Neural cell (in vitro differentiated cells): ENCODE data around the gene USP2. TPM values are rescaled to one million over a fixed set of nuclear protein-coding genes. Genes with fewer than 3 reads are reported as not detected.
A peak's percentile ranks its signal among the peaks of the same experiment; 100 is the strongest.

ENCODE experiments used
- H2AFZ ChIP-seq: fragments of 200-600, 300-800 bp; sonication (generic), shearing (Covaris generic); 2 replicates; pipeline ENCODE4 v1.6.0; 2014; ENCODE audit warnings: low read depth, mild to moderate bottlenecking, antibody characterized with exemption, low read length, moderate library complexity
- H3F3A ChIP-seq: fragments of 200-600 bp; shearing (Covaris generic); 2 replicates; pipeline ENCODE4 v1.6.1; 2016; ENCODE audit warnings: mild to moderate bottlenecking, moderate library complexity, mixed read lengths, antibody characterized with exemption, low read length; ENCODE audit not compliant: insufficient read depth, poor library complexity, severe bottlenecking
- H3K27ac ChIP-seq: fragments of 200-600, 300-800 bp; sonication (generic), shearing (Covaris generic); 2 replicates; pipeline ENCODE4 v1.5.1; 2014; ENCODE audit warnings: mild to moderate bottlenecking, low read length, moderate library complexity
- H3K27me3 ChIP-seq: fragments of 300-800, 200-600 bp; sonication (generic), shearing (Covaris generic); 2 replicates; pipeline ENCODE4 v1.6.0; 2014; ENCODE audit warnings: mild to moderate bottlenecking, low read depth, low read length, moderate library complexity; ENCODE audit not compliant: insufficient read depth
- H3K36me3 ChIP-seq: fragments of 300-800, 200-600 bp; sonication (generic), shearing (Covaris generic); 2 replicates; pipeline ENCODE4 v1.5.1; 2014; ENCODE audit warnings: mild to moderate bottlenecking, antibody characterized with exemption, low read length, moderate library complexity; ENCODE audit not compliant: insufficient read depth
- H3K4me2 ChIP-seq: fragments of 300-800, 200-600 bp; sonication (generic), shearing (Covaris generic); 2 replicates; pipeline ENCODE4 v1.6.0; 2014; ENCODE audit warnings: mild to moderate bottlenecking, low read length
- H3K4me3 ChIP-seq: fragments of 300-800, 200-600 bp; sonication (generic), shearing (Covaris generic); 2 replicates; pipeline ENCODE4 v1.5.1; 2014; ENCODE audit warnings: mild to moderate bottlenecking, low read length, moderate library complexity
- H3K79me2 ChIP-seq: fragments of 200-600 bp; shearing (Covaris generic); replicated peaks from 2 replicates; pipeline ENCODE4 v1.6.0; 2014; ENCODE audit warnings: mild to moderate bottlenecking, low read length, moderate library complexity; ENCODE audit not compliant: insufficient read depth
- H3K9ac ChIP-seq: fragments of 300-800, 200-600 bp; sonication (generic), shearing (Covaris generic); 2 replicates; pipeline ENCODE4 v1.6.1; 2016; ENCODE audit warnings: mild to moderate bottlenecking, low read length, mixed read lengths
- H3K9me2 ChIP-seq: fragments of 200-600 bp; shearing (Covaris generic); 2 replicates; pipeline ENCODE4 v1.6.1; 2016; ENCODE audit warnings: mild to moderate bottlenecking, low read length, mixed read lengths; ENCODE audit not compliant: insufficient read depth
- H3K9me3 ChIP-seq: fragments of 200-600, 300-800 bp; sonication (generic), shearing (Covaris generic); 2 replicates; pipeline ENCODE4 v1.6.1; 2016; ENCODE audit warnings: mild to moderate bottlenecking, mixed run types, low read length, moderate library complexity, mixed read lengths
- H4K20me1 ChIP-seq: fragments of 200-600 bp; shearing (Covaris generic); 2 replicates; pipeline ENCODE4 v1.6.1; 2016; ENCODE audit warnings: mild to moderate bottlenecking, mixed run types; ENCODE audit not compliant: insufficient read depth
- EP300 ChIP-seq: fragments of 450-650 bp; conservative IDR thresholded peaks from 2 replicates; pipeline ENCODE4 v1.6.1; 2014; ENCODE audit warnings: antibody characterized with exemption, mild to moderate bottlenecking, moderate library complexity; ENCODE audit not compliant: poor library complexity, severe bottlenecking
- EZH2 ChIP-seq: fragments of 200-600, 300-800 bp; shearing (Covaris generic), sonication (generic); IDR thresholded peaks from 2 replicates; pipeline ENCODE4 v1.6.1; 2014; ENCODE audit warnings: antibody characterized with exemption, low read length, borderline replicate concordance, mild to moderate bottlenecking; ENCODE audit not compliant: insufficient read depth, poor library complexity, severe bottlenecking
- MXI1 ChIP-seq: fragments of 450-650 bp; conservative IDR thresholded peaks from 2 replicates; pipeline ENCODE4 v1.6.1; 2014; ENCODE audit warnings: antibody characterized with exemption, mild to moderate bottlenecking; ENCODE audit not compliant: poor library complexity, severe bottlenecking
- POLR2AphosphoS5 ChIP-seq: IDR thresholded peaks from 2 replicates; pipeline ENCODE4 v1.6.1; 2012
- RAD21 ChIP-seq: fragments of 450-650 bp; conservative IDR thresholded peaks from 2 replicates; pipeline ENCODE4 v1.6.1; 2014; ENCODE audit warnings: antibody characterized with exemption, mild to moderate bottlenecking, moderate library complexity
- SMC3 ChIP-seq: fragments of 450-650 bp; conservative IDR thresholded peaks from 2 replicates; pipeline ENCODE4 v1.6.1; 2014; ENCODE audit warnings: antibody characterized with exemption, mild to moderate bottlenecking, moderate library complexity; ENCODE audit not compliant: poor library complexity
- TAF1 ChIP-seq: IDR thresholded peaks from 2 replicates; pipeline ENCODE4 v1.6.1; 2012; ENCODE audit warnings: low read depth
- polyA plus RNA-seq: library from polyadenylated mRNA; depleted of rRNA; stranded (reverse); fragments of >200 nt; gene quantifications from 2 replicates; pipeline ENCODE4 v1.2.3, GENCODE V29; 2014
- TF ChIP-seq, protein P1 (sequence below): fragments of 450-650 bp; IDR thresholded peaks from 2 replicates; pipeline ENCODE4 v1.5.1; 2014; ENCODE audit warnings: antibody characterized with exemption, mild to moderate bottlenecking, moderate library complexity; ENCODE audit not compliant: poor library complexity, severe bottlenecking

USP2 gene
- polyA plus RNA-seq, 1 donor from 2014 or later, result 0.59 TPM

DNA sequence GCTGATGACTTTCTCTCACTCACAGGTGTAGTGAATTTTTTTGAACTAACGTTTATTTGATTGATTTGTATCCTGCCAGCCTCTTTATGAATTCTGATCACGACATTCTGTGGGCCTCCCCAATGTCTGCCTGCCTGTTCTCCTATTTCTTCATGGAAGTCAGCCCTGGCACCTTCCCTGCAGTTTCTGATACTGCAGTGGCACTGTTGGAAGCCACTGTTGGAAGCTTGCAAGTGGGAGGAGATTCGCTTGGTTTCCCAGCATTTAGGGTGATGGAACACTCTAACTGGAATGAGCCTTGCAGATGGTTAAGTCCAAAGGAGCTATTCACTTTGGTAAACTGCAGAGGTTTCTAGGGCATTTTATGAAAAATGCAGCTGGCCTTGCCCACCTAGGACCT, 42.8 kb upstream of the USP2 start:
- H3K36me3 ChIP-seq, result no peaks in the 10 kb centered on the region
- H3K4me3 ChIP-seq, result no peak overlapping the region
- no peaks in the 10 kb centered on the region for H3F3A ChIP-seq
- no peaks in the 10 kb centered on the region for H4K20me1 ChIP-seq
- no peak overlapping the region for H3K4me2 ChIP-seq
- no peaks in the 10 kb centered on the region for H3K9me3 ChIP-seq
- H3K79me2 ChIP-seq, result peaks cover 4% of the 10 kb centered on the region
- H3K9ac ChIP-seq, result no peak overlapping the region
- no peak overlapping the region for H3K27ac ChIP-seq
- H3K9me2 ChIP-seq, result no peaks in the 10 kb centered on the region
- H2AFZ ChIP-seq, result no peak overlapping the region
- no peak for TF ChIP-seq POLR2AphosphoS5
- no peak for TF ChIP-seq TAF1
- TF ChIP-seq SMC3, result no peak
- TF ChIP-seq, protein P1, sequence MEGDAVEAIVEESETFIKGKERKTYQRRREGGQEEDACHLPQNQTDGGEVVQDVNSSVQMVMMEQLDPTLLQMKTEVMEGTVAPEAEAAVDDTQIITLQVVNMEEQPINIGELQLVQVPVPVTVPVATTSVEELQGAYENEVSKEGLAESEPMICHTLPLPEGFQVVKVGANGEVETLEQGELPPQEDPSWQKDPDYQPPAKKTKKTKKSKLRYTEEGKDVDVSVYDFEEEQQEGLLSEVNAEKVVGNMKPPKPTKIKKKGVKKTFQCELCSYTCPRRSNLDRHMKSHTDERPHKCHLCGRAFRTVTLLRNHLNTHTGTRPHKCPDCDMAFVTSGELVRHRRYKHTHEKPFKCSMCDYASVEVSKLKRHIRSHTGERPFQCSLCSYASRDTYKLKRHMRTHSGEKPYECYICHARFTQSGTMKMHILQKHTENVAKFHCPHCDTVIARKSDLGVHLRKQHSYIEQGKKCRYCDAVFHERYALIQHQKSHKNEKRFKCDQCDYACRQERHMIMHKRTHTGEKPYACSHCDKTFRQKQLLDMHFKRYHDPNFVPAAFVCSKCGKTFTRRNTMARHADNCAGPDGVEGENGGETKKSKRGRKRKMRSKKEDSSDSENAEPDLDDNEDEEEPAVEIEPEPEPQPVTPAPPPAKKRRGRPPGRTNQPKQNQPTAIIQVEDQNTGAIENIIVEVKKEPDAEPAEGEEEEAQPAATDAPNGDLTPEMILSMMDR, result no peak
- no peak for TF ChIP-seq RAD21
- no peak for TF ChIP-seq EZH2
- TF ChIP-seq MXI1, result no peak
- H3K27me3 ChIP-seq, result no peaks in the 10 kb centered on the region

DNA sequence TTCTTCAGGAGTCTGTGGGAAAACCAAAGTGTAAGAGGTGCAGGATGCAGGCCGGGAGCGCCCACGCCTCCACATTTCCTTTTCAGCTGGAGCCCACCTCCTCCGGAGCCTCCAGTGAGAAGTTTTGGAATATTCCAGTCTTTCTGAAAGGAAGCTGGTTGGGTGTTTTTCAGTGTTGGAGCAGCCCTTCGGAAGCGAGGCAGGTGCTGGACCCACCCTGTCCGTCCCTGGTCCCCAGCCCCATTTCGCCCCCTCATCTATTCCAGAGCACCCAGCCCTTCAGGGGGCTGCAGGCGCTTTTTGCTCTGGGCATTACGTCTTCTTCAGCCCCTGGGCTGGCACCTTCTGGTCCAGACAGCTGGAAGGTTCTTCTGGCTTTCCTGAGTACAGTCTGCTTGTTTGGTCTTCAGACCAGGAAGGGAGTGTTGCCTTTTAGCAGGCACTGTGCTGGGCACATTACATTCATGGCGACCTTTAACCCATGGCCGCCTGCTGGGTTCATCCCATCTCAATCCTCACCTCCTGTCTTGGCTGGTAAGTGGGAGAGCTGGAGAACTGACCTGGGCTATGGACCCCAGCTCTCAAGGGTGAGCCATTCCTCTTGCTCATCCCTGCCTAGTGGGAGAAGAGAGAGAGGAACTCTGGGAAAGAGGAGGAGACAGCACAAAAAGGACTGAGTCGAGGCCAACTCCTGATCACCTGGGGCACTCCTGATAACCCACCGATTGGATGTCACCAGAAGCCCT, 42.2 kb upstream of the USP2 start:
- TF ChIP-seq, protein P1, result no peak
- TF ChIP-seq MXI1 (no peak), EP300 (no peak)
- H3K4me3 ChIP-seq, result peak overlapping the region; percentile 99
- no peaks in the 10 kb centered on the region for H3K9me3 ChIP-seq
- no peaks in the 10 kb centered on the region for H3F3A ChIP-seq
- H3K27ac ChIP-seq, result peak overlapping the region; percentile 90
- no peaks in the 10 kb centered on the region for H3K9me2 ChIP-seq
- H2AFZ ChIP-seq, result peak overlapping the region; percentile 82
- H3K27me3 ChIP-seq, result no peaks in the 10 kb centered on the region
- H3K4me2 ChIP-seq, result peak overlapping the region; percentile 73
- no peaks in the 10 kb centered on the region for H3K36me3 ChIP-seq
- H3K9ac ChIP-seq, result peak overlapping the region; percentile 95
- H3K79me2 ChIP-seq, result peaks cover 4% of the 10 kb centered on the region
- H4K20me1 ChIP-seq, result no peaks in the 10 kb centered on the region
